Neural cell (in vitro differentiated cells): ENCODE measurements around the gene LRBA.

Source experiments
- EP300 ChIP-seq: fragments of 450-650 bp; conservative IDR thresholded peaks from 2 replicates; pipeline ENCODE4 v1.6.1; 2014; ENCODE audit warnings: antibody characterized with exemption, mild to moderate bottlenecking, moderate library complexity; ENCODE audit not compliant: poor library complexity, severe bottlenecking
- EZH2 ChIP-seq: fragments of 200-600, 300-800 bp; shearing (Covaris generic), sonication (generic); IDR thresholded peaks from 2 replicates; pipeline ENCODE4 v1.6.1; 2014; ENCODE audit warnings: antibody characterized with exemption, low read length, borderline replicate concordance, mild to moderate bottlenecking; ENCODE audit not compliant: insufficient read depth, poor library complexity, severe bottlenecking
- MXI1 ChIP-seq: fragments of 450-650 bp; conservative IDR thresholded peaks from 2 replicates; pipeline ENCODE4 v1.6.1; 2014; ENCODE audit warnings: antibody characterized with exemption, mild to moderate bottlenecking; ENCODE audit not compliant: poor library complexity, severe bottlenecking
- RAD21 ChIP-seq: fragments of 450-650 bp; conservative IDR thresholded peaks from 2 replicates; pipeline ENCODE4 v1.6.1; 2014; ENCODE audit warnings: antibody characterized with exemption, mild to moderate bottlenecking, moderate library complexity
- REST ChIP-seq: IDR thresholded peaks from 2 replicates; pipeline ENCODE4 v1.6.1; 2012; ENCODE audit warnings: borderline replicate concordance
- TAF1 ChIP-seq: IDR thresholded peaks from 2 replicates; pipeline ENCODE4 v1.6.1; 2012; ENCODE audit warnings: low read depth
- TF ChIP-seq, protein P1 (sequence below): fragments of 450-650 bp; IDR thresholded peaks from 2 replicates; pipeline ENCODE4 v1.5.1; 2014; ENCODE audit warnings: antibody characterized with exemption, mild to moderate bottlenecking, moderate library complexity; ENCODE audit not compliant: poor library complexity, severe bottlenecking

GRCh38 chr4:150419939-150420338 lies 595.1 kb downstream of the LRBA start:
- TF ChIP-seq EZH2 (no peak), EP300 (no peak), RAD21 (no peak), REST (no peak), MXI1 (no peak), TAF1 (no peak)
- TF ChIP-seq, protein P1, sequence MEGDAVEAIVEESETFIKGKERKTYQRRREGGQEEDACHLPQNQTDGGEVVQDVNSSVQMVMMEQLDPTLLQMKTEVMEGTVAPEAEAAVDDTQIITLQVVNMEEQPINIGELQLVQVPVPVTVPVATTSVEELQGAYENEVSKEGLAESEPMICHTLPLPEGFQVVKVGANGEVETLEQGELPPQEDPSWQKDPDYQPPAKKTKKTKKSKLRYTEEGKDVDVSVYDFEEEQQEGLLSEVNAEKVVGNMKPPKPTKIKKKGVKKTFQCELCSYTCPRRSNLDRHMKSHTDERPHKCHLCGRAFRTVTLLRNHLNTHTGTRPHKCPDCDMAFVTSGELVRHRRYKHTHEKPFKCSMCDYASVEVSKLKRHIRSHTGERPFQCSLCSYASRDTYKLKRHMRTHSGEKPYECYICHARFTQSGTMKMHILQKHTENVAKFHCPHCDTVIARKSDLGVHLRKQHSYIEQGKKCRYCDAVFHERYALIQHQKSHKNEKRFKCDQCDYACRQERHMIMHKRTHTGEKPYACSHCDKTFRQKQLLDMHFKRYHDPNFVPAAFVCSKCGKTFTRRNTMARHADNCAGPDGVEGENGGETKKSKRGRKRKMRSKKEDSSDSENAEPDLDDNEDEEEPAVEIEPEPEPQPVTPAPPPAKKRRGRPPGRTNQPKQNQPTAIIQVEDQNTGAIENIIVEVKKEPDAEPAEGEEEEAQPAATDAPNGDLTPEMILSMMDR: no peak
